H9 (cell line): ENCODE measurements around the gene TAGLN. TPM values are rescaled to one million over a fixed set of nuclear protein-coding genes. Genes with fewer than 3 reads are reported as not detected.

Experiments
- DNase-seq: peaks from one replicate; pipeline ENCODE4 v3.0.0-alpha.2; 2017
- H2AFZ ChIP-seq: one replicate; pipeline ENCODE4 v1.6.1; 2013; ENCODE audit warnings: mild to moderate bottlenecking, low read length, control low read depth, moderate library complexity
- H2AK5ac ChIP-seq: 2 replicates; pipeline ENCODE4 v1.6.1; 2013; ENCODE audit warnings: low read length, control low read depth, mixed read lengths; ENCODE audit not compliant: insufficient read length
- H2BK120ac ChIP-seq: one replicate; pipeline ENCODE4 v1.6.1; 2013; ENCODE audit warnings: low read depth, mild to moderate bottlenecking, low read length, control low read depth, inconsistent platforms; ENCODE audit not compliant: poor library complexity, severe bottlenecking
- H2BK12ac ChIP-seq: 2 replicates; pipeline ENCODE4 v1.6.1; 2013; ENCODE audit warnings: low read length, control low read depth, mixed read lengths, low read depth; ENCODE audit not compliant: insufficient read length
- H2BK15ac ChIP-seq: 2 replicates; pipeline ENCODE4 v1.6.1; 2013; ENCODE audit warnings: low read depth, low read length, control low read depth
- H2BK20ac ChIP-seq: one replicate; pipeline ENCODE4 v1.6.1; 2013; ENCODE audit warnings: low read depth, mild to moderate bottlenecking, low read length, control low read depth, inconsistent platforms; ENCODE audit not compliant: poor library complexity, severe bottlenecking
- H2BK5ac ChIP-seq: 2 replicates; pipeline ENCODE4 v1.6.1; 2013; ENCODE audit warnings: low read length, control low read depth, mixed read lengths; ENCODE audit not compliant: insufficient read length
- H3K14ac ChIP-seq: 2 replicates; pipeline ENCODE4 v1.6.1; 2013; ENCODE audit warnings: low read length, control low read depth; ENCODE audit not compliant: insufficient read depth
- H3K18ac ChIP-seq: 2 replicates; pipeline ENCODE4 v1.6.1; 2013; ENCODE audit warnings: low read depth, mild to moderate bottlenecking, mixed read lengths, low read length, control low read depth; ENCODE audit not compliant: insufficient read length
- H3K23ac ChIP-seq: 2 replicates; pipeline ENCODE4 v1.6.1; 2013; ENCODE audit warnings: low read length, control low read depth, mixed read lengths, low read depth; ENCODE audit not compliant: insufficient read length
- H3K23me2 ChIP-seq: 2 replicates; pipeline ENCODE4 v1.6.1; 2013; ENCODE audit warnings: low read depth, mild to moderate bottlenecking, mixed read lengths, low read length, control low read depth; ENCODE audit not compliant: insufficient read length, poor library complexity, severe bottlenecking
- H3K27ac ChIP-seq: 2 replicates; pipeline ENCODE4 v1.5.1; 2013; ENCODE audit warnings: low read length, control low read depth, mixed read lengths, low read depth; ENCODE audit not compliant: insufficient read length
- H3K27me3 ChIP-seq: 2 replicates; pipeline ENCODE4 v1.6.1; 2013; ENCODE audit warnings: low read length, control low read depth, inconsistent platforms; ENCODE audit not compliant: insufficient read depth
- H3K4ac ChIP-seq: 2 replicates; pipeline ENCODE4 v1.6.1; 2013; ENCODE audit warnings: low read depth, mild to moderate bottlenecking, control low read depth, inconsistent platforms, low read length, moderate library complexity
- H3K4me1 ChIP-seq: 2 replicates; pipeline ENCODE4 v1.6.1; 2013; ENCODE audit warnings: low read length, control low read depth, inconsistent platforms; ENCODE audit not compliant: insufficient read depth
- H3K4me2 ChIP-seq: 2 replicates; pipeline ENCODE4 v1.6.1; 2013; ENCODE audit warnings: low read length, control low read depth, mixed read lengths; ENCODE audit not compliant: insufficient read length, insufficient read depth
- H3K56ac ChIP-seq: 2 replicates; pipeline ENCODE4 v1.6.1; 2013; ENCODE audit warnings: low read depth, mild to moderate bottlenecking, mixed read lengths, low read length, control low read depth; ENCODE audit not compliant: insufficient read length
- H3K79me1 ChIP-seq: 2 replicates; pipeline ENCODE4 v1.6.1; 2013; ENCODE audit warnings: low read depth, mild to moderate bottlenecking, moderate library complexity, low read length, control low read depth, inconsistent platforms; ENCODE audit not compliant: insufficient read depth, poor library complexity, severe bottlenecking
- H3K79me2 ChIP-seq: 2 replicates; pipeline ENCODE4 v1.6.1; 2013; ENCODE audit warnings: low read length, control low read depth, inconsistent platforms; ENCODE audit not compliant: insufficient read depth
- H3K9ac ChIP-seq: 2 replicates; pipeline ENCODE4 v1.6.1; 2013; ENCODE audit warnings: low read length, control low read depth, mixed read lengths; ENCODE audit not compliant: insufficient read length; ENCODE audit errors: extremely low read depth
- H3K9me3 ChIP-seq: one replicate; pipeline ENCODE4 v1.6.1; 2013; ENCODE audit warnings: low read depth, low read length, inconsistent platforms; ENCODE audit not compliant: control insufficient read depth
- H3T11ph ChIP-seq: one replicate; pipeline ENCODE4 v1.6.1; 2013; ENCODE audit warnings: mild to moderate bottlenecking, low read length, control low read depth, inconsistent platforms
- H4K20me1 ChIP-seq: one replicate; pipeline ENCODE4 v1.6.1; 2013; ENCODE audit not compliant: control insufficient read depth, insufficient read length, insufficient read depth
- H4K5ac ChIP-seq: 2 replicates; pipeline ENCODE4 v1.6.1; 2013; ENCODE audit warnings: low read depth, mild to moderate bottlenecking, mixed read lengths, low read length, control low read depth; ENCODE audit not compliant: insufficient read length
- H4K8ac ChIP-seq: replicated peaks from 2 replicates; pipeline ENCODE4 v1.6.1; 2013; ENCODE audit warnings: low read length, control low read depth, mixed read lengths, low read depth; ENCODE audit not compliant: insufficient read length
- H4K91ac ChIP-seq: 2 replicates; pipeline ENCODE4 v1.6.1; 2013; ENCODE audit warnings: low read depth, mild to moderate bottlenecking, moderate library complexity, mixed read lengths, low read length, control low read depth; ENCODE audit not compliant: insufficient read length
- H3K27ac Mint-ChIP-seq, 3 experiments: 2 replicates in 2 of 3; 3 replicates in 1 of 3; pipeline ENCODE4 v1.8.0; 2020 to 2021; ENCODE audit warnings: mixed read lengths in 3 of 3, mild to moderate bottlenecking in 1 of 3, moderate library complexity in 1 of 3
- H3K27me3 Mint-ChIP-seq: 2 replicates; pipeline ENCODE4 v1.8.0; 2021; ENCODE audit warnings: low read depth, mild to moderate bottlenecking, moderate library complexity, mixed read lengths
- H3K36me3 Mint-ChIP-seq, 3 experiments: 2 replicates in 2 of 3; 3 replicates in 1 of 3; pipeline ENCODE4 v1.8.0; 2020 to 2021; ENCODE audit warnings: low read depth in 3 of 3, mixed read lengths in 3 of 3; ENCODE audit not compliant: insufficient read depth in 1 of 3
- H3K4me1 Mint-ChIP-seq, 2 experiments: 2 replicates each; pipeline ENCODE4 v1.8.0; 2020; ENCODE audit warnings: mixed read lengths in 2 of 2
- H3K4me3 Mint-ChIP-seq, 2 experiments: 2 replicates in 1 of 2; 3 replicates in 1 of 2; pipeline ENCODE4 v1.8.0; 2020 to 2021; ENCODE audit warnings: mild to moderate bottlenecking in 2 of 2, mixed read lengths in 2 of 2, moderate library complexity in 1 of 2
- H3K9me3 Mint-ChIP-seq, 2 experiments: 2 replicates in 1 of 2; 3 replicates in 1 of 2; pipeline ENCODE4 v1.8.0; 2020; ENCODE audit warnings: mild to moderate bottlenecking in 2 of 2, mixed read lengths in 2 of 2, moderate library complexity in 1 of 2
- WGBS: extraction: QIAGEN DNeasy Blood & Tissue Kit; methylation state at CpG from one replicate; pipeline ENCODE4 v1.1.7; 2013; ENCODE audit warnings: missing lambda C conversion rate, low lambda C conversion rate, mixed read lengths; ENCODE audit not compliant: insufficient read length; ENCODE audit errors: extremely low coverage; 5-methylcytosine and 5-hydroxymethylcytosine counted together
- total RNA-seq: library from RNA; stranded (reverse); gene quantifications from 2 replicates; pipeline ENCODE4 v1.2.1, GENCODE V29; 2021
- TF ChIP-seq, protein P1 (sequence below): fragments of 200-600 bp; sonication (generic); conservative IDR thresholded peaks from 3 replicates; pipeline ENCODE4 v1.8.0; 2021; ENCODE audit warnings: antibody characterized with exemption, mild to moderate bottlenecking

Gene TAGLN
- total RNA-seq, 1 experiment from 2014 or later = 176 TPM

- Histone ChIP-seq H4K5ac (no peak overlapping the region), H2BK5ac (no peak overlapping the region), H3K9me3 (no peaks in the 10 kb centered on the region), H2BK15ac (no peak overlapping the region), H4K20me1 (no peaks in the 10 kb centered on the region), H2BK12ac (no peak overlapping the region), H3K23me2 (peaks cover 8% of the 10 kb centered on the region), H3T11ph (no peak overlapping the region), H2AK5ac (no peak overlapping the region), H3K23ac (no peak overlapping the region), H3K18ac (peak overlapping the region; percentile 36), H3K9ac (peak overlapping the region; percentile 12), H2BK20ac (no peak overlapping the region), H3K27ac (no peak overlapping the region), H3K27me3 (no peaks in the 10 kb centered on the region), H3K14ac (peak overlapping the region; percentile 46; the same call in 1 of the 2 replicates), H3K79me2 (peaks cover 3% of the 10 kb centered on the region; the same call in 1 of the 2 replicates), H3K79me1 (no peaks in the 10 kb centered on the region), H2BK120ac (no peak overlapping the region), H3K4ac (peak overlapping the region; percentile 4; the same call in 1 of the 2 replicates), H3K4me1 (no peaks in the 10 kb centered on the region), H3K4me2 (peak overlapping the region; percentile 17), H4K8ac (no peak overlapping the region), H4K91ac (no peak overlapping the region), H3K56ac (no peak overlapping the region), H2AFZ (no peak overlapping the region)
- Mint-ChIP-seq H3K4me3 (peak overlapping the region; percentile 70 to 74), H3K36me3 (peaks cover 3 to 21% (median 12%) of the 10 kb centered on the region in 3 experiments; a peak in 6 of 7 replicates), H3K27ac (peak overlapping the region; percentile 59 to 91 (median 86); a peak in 6 of 7 replicates), H3K4me1 (peaks cover 34 to 36% of the 10 kb centered on the region in 2 experiments), H3K27me3 (no peaks in the 10 kb centered on the region), H3K9me3 (peaks cover 0 to 3% of the 10 kb centered on the region in 2 experiments; a peak in 1 of 5 replicates)
- WGBS = no CpG with 5 or more reads among the region's 4 CpGs
- TF ChIP-seq, protein P1, sequence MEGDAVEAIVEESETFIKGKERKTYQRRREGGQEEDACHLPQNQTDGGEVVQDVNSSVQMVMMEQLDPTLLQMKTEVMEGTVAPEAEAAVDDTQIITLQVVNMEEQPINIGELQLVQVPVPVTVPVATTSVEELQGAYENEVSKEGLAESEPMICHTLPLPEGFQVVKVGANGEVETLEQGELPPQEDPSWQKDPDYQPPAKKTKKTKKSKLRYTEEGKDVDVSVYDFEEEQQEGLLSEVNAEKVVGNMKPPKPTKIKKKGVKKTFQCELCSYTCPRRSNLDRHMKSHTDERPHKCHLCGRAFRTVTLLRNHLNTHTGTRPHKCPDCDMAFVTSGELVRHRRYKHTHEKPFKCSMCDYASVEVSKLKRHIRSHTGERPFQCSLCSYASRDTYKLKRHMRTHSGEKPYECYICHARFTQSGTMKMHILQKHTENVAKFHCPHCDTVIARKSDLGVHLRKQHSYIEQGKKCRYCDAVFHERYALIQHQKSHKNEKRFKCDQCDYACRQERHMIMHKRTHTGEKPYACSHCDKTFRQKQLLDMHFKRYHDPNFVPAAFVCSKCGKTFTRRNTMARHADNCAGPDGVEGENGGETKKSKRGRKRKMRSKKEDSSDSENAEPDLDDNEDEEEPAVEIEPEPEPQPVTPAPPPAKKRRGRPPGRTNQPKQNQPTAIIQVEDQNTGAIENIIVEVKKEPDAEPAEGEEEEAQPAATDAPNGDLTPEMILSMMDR = no peak
- DNase-seq = no peak
Observed at GRCh38 chr11:117198613-117199012, 557 bp upstream of the TAGLN start.
